Measurements from ENCODE around the gene SLCO2A1.

- no peak for TF ChIP-seq EZH2phosphoT487 (IDR thresholded peaks at IDR 0.05; ENCODE audit: insufficient read depth, low read depth)
- TF ChIP-seq EZH2 (IDR thresholded peaks at IDR 0.05; ENCODE audit: insufficient read depth, poor library complexity, severe bottlenecking): no peak
Measured at GRCh38 chr3:133962849-133963248, 66.9 kb downstream of the SLCO2A1 start.

Measured in GM23248 (cell line).